HG02970 (cell line): ENCODE measurements around the gene KLHDC1.
"Not testable (repeated sequence)": the region's sequence is repeated elsewhere in the genome, so short reads cannot be mapped to it uniquely, and the experiment has no call there.

ENCODE experiments used
- ATAC-seq: cut with Tn5 transposase; IDR thresholded peaks from one replicate; pipeline ENCODE4 v1.9.1; 2021; ENCODE audit warnings: mild to moderate bottlenecking, moderate library complexity, moderate number of reproducible peaks; ENCODE audit not compliant: unreplicated experiment, low FRiP score

Gene KLHDC1

GRCh38 chr14:49692811-49693734 lies at the start of gene KLHDC1:
Gene KLHDC1, plus strand, starts transcription at chr14:49693120. Its CDS starts 75 bp downstream, at chr14:49693195.
- peak; percentile 38 for ATAC-seq

- no peak for ATAC-seq
Observed at GRCh38 chr14:49653508-49653907, 39.4 kb upstream of the KLHDC1 start.

GRCh38 chr14:49654511-49654910 lies 38.4 kb upstream of the KLHDC1 start:
- no peak for ATAC-seq

GRCh38 chr14:49657500-49657899 lies 35.4 kb upstream of the KLHDC1 start:
- ATAC-seq = not testable (repeated sequence)

- ATAC-seq = no peak
Observed at GRCh38 chr14:49659526-49660455, 33.1 kb upstream of the KLHDC1 start.

- ATAC-seq = no peak
Observed at GRCh38 chr14:49670475-49670874, 22.4 kb upstream of the KLHDC1 start.

GRCh38 chr14:49673586-49673985 lies 19.3 kb upstream of the KLHDC1 start:
- ATAC-seq = no peak

GRCh38 chr14:49677643-49678042 lies 15.3 kb upstream of the KLHDC1 start:
- ATAC-seq = no peak

- ATAC-seq = no peak
Observed at GRCh38 chr14:49679271-49679670, 13.6 kb upstream of the KLHDC1 start.

GRCh38 chr14:49686425-49686824 lies 6.5 kb upstream of the KLHDC1 start:
- ATAC-seq = no peak

- peak; percentile 79 for ATAC-seq
Observed at GRCh38 chr14:49687942-49688700, 4.8 kb upstream of the KLHDC1 start, which contains the start of gene POLE2. Gene POLE2, minus strand, starts transcription at chr14:49688214. Its CDS starts 11 bp downstream, at chr14:49688203.

- ATAC-seq = no peak
Observed at GRCh38 chr14:49688701-49689030, 4.3 kb upstream of the KLHDC1 start.

GRCh38 chr14:49691031-49691430 lies 1.9 kb upstream of the KLHDC1 start:
- no peak for ATAC-seq

GRCh38 chr14:49692193-49692757 lies 645 bp upstream of the KLHDC1 start:
- no peak for ATAC-seq

GRCh38 chr14:49693735-49694124 lies 810 bp downstream of the KLHDC1 start:
- not testable (repeated sequence) for ATAC-seq

GRCh38 chr14:49702725-49703124 lies 9.8 kb downstream of the KLHDC1 start:
- no peak for ATAC-seq

- no peak for ATAC-seq
Observed at GRCh38 chr14:49703965-49704364, 11.0 kb downstream of the KLHDC1 start.

GRCh38 chr14:49704471-49704870 lies 11.6 kb downstream of the KLHDC1 start:
- ATAC-seq = not testable (repeated sequence)

GRCh38 chr14:49710993-49711392 lies 18.1 kb downstream of the KLHDC1 start:
- ATAC-seq = not testable (repeated sequence)

GRCh38 chr14:49720744-49721143 lies 27.8 kb downstream of the KLHDC1 start:
- no peak for ATAC-seq
